ENCODE data around the gene CADM4.
A peak's percentile ranks its signal among the peaks of the same experiment; 100 is the strongest.

Gene CADM4

GRCh38 chr19:43620061-43621001 is 19.3 kb downstream of the CADM4 start:
- no peak for DNase-seq
- H3K36me3 ChIP-seq (ENCODE audit: control insufficient read depth in 1 of 2, insufficient read depth in 2 of 2, low read depth in 1 of 2, low read length in 2 of 2) = peaks cover 0 to 27% of the 10 kb centered on the region in 2 experiments
- peaks cover 10% of the 10 kb centered on the region for H3K4me1 ChIP-seq (ENCODE audit: control insufficient read depth, insufficient read depth, low read depth, low read length)
- H4K8ac ChIP-seq (ENCODE audit: low read length) = peak overlapping the region; percentile 83
- H3K9ac ChIP-seq (ENCODE audit: low read length) = peak overlapping the region; percentile 92
- peak overlapping the region; percentile 11 for H2AK5ac ChIP-seq (ENCODE audit: low read length, severe bottlenecking)
- peak overlapping the region; percentile 75 to 91 for H3K4me3 ChIP-seq (ENCODE audit: insufficient read depth in 1 of 2, low read depth in 1 of 2, low read length in 2 of 2)
- H3K79me1 ChIP-seq (replicated peaks; ENCODE audit: low read length, poor library complexity, severe bottlenecking) = peaks cover 20% of the 10 kb centered on the region
- peak overlapping the region; percentile 66 for H4K91ac ChIP-seq (ENCODE audit: low read length)
- H2BK12ac ChIP-seq (ENCODE audit: low read length in 2 of 2) = peak overlapping the region in 1 of 2 experiments; percentile 18
- peak overlapping the region in 1 of 2 experiments; percentile 91 for H3K4ac ChIP-seq (ENCODE audit: low read depth in 1 of 2, low read length in 2 of 2)
- no peaks in the 10 kb centered on the region for H3K27me3 ChIP-seq (ENCODE audit: control insufficient read depth in 1 of 2, insufficient read depth in 1 of 2, low read length in 2 of 2)
- peak overlapping the region; percentile 72 for H2AFZ ChIP-seq (ENCODE audit: low read depth, low read length)
- H2BK120ac ChIP-seq (ENCODE audit: low read depth, low read length) = no peak overlapping the region
- peak overlapping the region; percentile 78 to 93 for H3K18ac ChIP-seq (ENCODE audit: low read depth in 1 of 2, low read length in 2 of 2)
- H3K27ac ChIP-seq (ENCODE audit: low read length, poor library complexity, severe bottlenecking) = peak overlapping the region; percentile 82
- no peaks in the 10 kb centered on the region for H3K9me3 ChIP-seq (ENCODE audit: control insufficient read depth, low read length)
- no peak overlapping the region for H2BK15ac ChIP-seq (ENCODE audit: low read depth, poor library complexity, severe bottlenecking)
- H3K4me2 ChIP-seq (ENCODE audit: low read length, poor library complexity, severe bottlenecking) = peak overlapping the region; percentile 60
- no peak overlapping the region for H3K14ac ChIP-seq (ENCODE audit: low read length in 2 of 2)
- peak overlapping the region in 1 of 2 experiments; percentile 5 for H3K23ac ChIP-seq (ENCODE audit: low read length in 2 of 2)
- no peak overlapping the region for H2BK5ac ChIP-seq (ENCODE audit: low read depth, low read length, poor library complexity, severe bottlenecking)
- WGBS = 64% methylated on average over 22 of the region's 23 CpGs

GRCh38 chr19:43619262-43620060 is 20.2 kb downstream of the CADM4 start, which contains the start of gene ZNF428:
Gene ZNF428 (minus strand): TSS chr19:43619629. CDS start chr19:43614304, 5,325 bp downstream.
- Histone ChIP-seq H2BK15ac (ENCODE audit: low read depth, poor library complexity, severe bottlenecking) (peak within 1 kb of the TSS; percentile 80), H2BK5ac (ENCODE audit: low read depth, low read length, poor library complexity, severe bottlenecking) (peak within 1 kb of the TSS; percentile 75), H3K9me3 (ENCODE audit: control insufficient read depth, low read length) (no peaks in the 10 kb centered on the region), H3K4me1 (ENCODE audit: control insufficient read depth, insufficient read depth, low read depth, low read length) (peaks cover 10% of the 10 kb centered on the region), H3K4ac (ENCODE audit: low read depth in 1 of 2, low read length in 2 of 2) (peak within 1 kb of the TSS; percentile 42 to 91), H3K9ac (ENCODE audit: low read length) (peak within 1 kb of the TSS; percentile 92), H4K8ac (ENCODE audit: low read length) (peak within 1 kb of the TSS; percentile 83), H2BK12ac (ENCODE audit: low read length in 2 of 2) (peak within 1 kb of the TSS; percentile 18 to 56), H3K27ac (ENCODE audit: low read length, poor library complexity, severe bottlenecking) (peak within 1 kb of the TSS; percentile 91), H4K91ac (ENCODE audit: low read length) (peak within 1 kb of the TSS; percentile 67), H2AFZ (ENCODE audit: low read depth, low read length) (peak within 1 kb of the TSS; percentile 72), H3K27me3 (ENCODE audit: control insufficient read depth in 1 of 2, insufficient read depth in 1 of 2, low read length in 2 of 2) (no peaks in the 10 kb centered on the region), H3K4me3 (ENCODE audit: insufficient read depth in 1 of 2, low read depth in 1 of 2, low read length in 2 of 2) (peak within 1 kb of the TSS; percentile 75 to 91), H3K14ac (ENCODE audit: low read length in 2 of 2) (peak within 1 kb of the TSS in 1 of 2 experiments; percentile 97), H3K23ac (ENCODE audit: low read length in 2 of 2) (peak within 1 kb of the TSS in 1 of 2 experiments; percentile 90), H2AK5ac (ENCODE audit: low read length, severe bottlenecking) (peak within 1 kb of the TSS; percentile 89), H3K18ac (ENCODE audit: low read depth in 1 of 2, low read length in 2 of 2) (peak within 1 kb of the TSS; percentile 78 to 93), H3K36me3 (ENCODE audit: control insufficient read depth in 1 of 2, insufficient read depth in 2 of 2, low read depth in 1 of 2, low read length in 2 of 2) (peaks cover 0 to 21% of the 10 kb centered on the region in 2 experiments), H2BK120ac (ENCODE audit: low read depth, low read length) (peak within 1 kb of the TSS; percentile 52), H3K79me1 (replicated peaks; ENCODE audit: low read length, poor library complexity, severe bottlenecking) (peaks cover 21% of the 10 kb centered on the region), H3K4me2 (ENCODE audit: low read length, poor library complexity, severe bottlenecking) (peak within 1 kb of the TSS; percentile 60)
- WGBS = under 1% methylated on average over 81 of the region's 81 CpGs
- peak; percentile 93 for DNase-seq

GRCh38 chr19:43618921-43619261 is 20.8 kb downstream of the CADM4 start:
- Histone ChIP-seq H3K9me3 (ENCODE audit: control insufficient read depth, low read length) (no peaks in the 10 kb centered on the region), H2BK5ac (ENCODE audit: low read depth, low read length, poor library complexity, severe bottlenecking) (no peak overlapping the region), H4K91ac (ENCODE audit: low read length) (peak overlapping the region; percentile 67), H3K9ac (ENCODE audit: low read length) (peak overlapping the region; percentile 92), H3K27me3 (ENCODE audit: control insufficient read depth in 1 of 2, insufficient read depth in 1 of 2, low read length in 2 of 2) (no peaks in the 10 kb centered on the region), H3K36me3 (ENCODE audit: control insufficient read depth in 1 of 2, insufficient read depth in 2 of 2, low read depth in 1 of 2, low read length in 2 of 2) (peaks cover 3 to 19% of the 10 kb centered on the region in 2 experiments), H2BK15ac (ENCODE audit: low read depth, poor library complexity, severe bottlenecking) (no peak overlapping the region), H4K8ac (ENCODE audit: low read length) (peak overlapping the region; percentile 83), H3K23ac (ENCODE audit: low read length in 2 of 2) (no peak overlapping the region), H3K4me2 (ENCODE audit: low read length, poor library complexity, severe bottlenecking) (peak overlapping the region; percentile 60), H3K4me3 (ENCODE audit: insufficient read depth in 1 of 2, low read depth in 1 of 2, low read length in 2 of 2) (peak overlapping the region; percentile 75 to 91), H2AK5ac (ENCODE audit: low read length, severe bottlenecking) (peak overlapping the region; percentile 89), H3K4me1 (ENCODE audit: control insufficient read depth, insufficient read depth, low read depth, low read length) (peaks cover 10% of the 10 kb centered on the region), H3K27ac (ENCODE audit: low read length, poor library complexity, severe bottlenecking) (peak overlapping the region; percentile 91), H2AFZ (ENCODE audit: low read depth, low read length) (peak overlapping the region; percentile 66), H3K18ac (ENCODE audit: low read depth in 1 of 2, low read length in 2 of 2) (peak overlapping the region; percentile 78 to 93), H2BK120ac (ENCODE audit: low read depth, low read length) (no peak overlapping the region), H3K14ac (ENCODE audit: low read length in 2 of 2) (peak overlapping the region in 1 of 2 experiments; percentile 85), H3K79me1 (replicated peaks; ENCODE audit: low read length, poor library complexity, severe bottlenecking) (peaks cover 26% of the 10 kb centered on the region), H2BK12ac (ENCODE audit: low read length in 2 of 2) (peak overlapping the region in 1 of 2 experiments; percentile 56), H3K4ac (ENCODE audit: low read depth in 1 of 2, low read length in 2 of 2) (peak overlapping the region; percentile 42 to 85)
- no peak for DNase-seq
- WGBS = 4% methylated on average over 14 of the region's 14 CpGs

Measured in mesenchymal stem cell (in vitro differentiated cells and primary cell).